GM12878 (cell line): ENCODE results near the gene EAF2.

ENCODE experiments used
- CREB1 ChIP-seq: IDR thresholded peaks from 2 replicates; pipeline ENCODE4 v1.6.1; 2012; ENCODE audit warnings: low read depth, mild to moderate bottlenecking, inconsistent platforms
- CTCF ChIP-seq, 3 experiments: IDR thresholded peaks in 2 of 3; conservative IDR thresholded peaks in 1 of 3; 2 replicates each; pipeline ENCODE4 v1.5.1; 2011; ENCODE audit warnings: low read depth in 3 of 3, low read length in 3 of 3, mild to moderate bottlenecking in 3 of 3, control low read depth in 2 of 3, moderate library complexity in 2 of 3, inconsistent platforms in 1 of 3, mixed read lengths in 1 of 3; ENCODE audit not compliant: control insufficient read depth in 2 of 3, insufficient read depth in 1 of 3; ENCODE audit errors: extremely low read depth in 1 of 3
- MXI1 ChIP-seq: fragments of 150-350 bp; IDR thresholded peaks from 2 replicates; pipeline ENCODE4 v1.6.1; 2011; ENCODE audit warnings: low read depth, mild to moderate bottlenecking, inconsistent platforms, low read length, improper control_type of control experiment
- NR2C2 ChIP-seq: IDR thresholded peaks from 2 replicates; pipeline ENCODE4 v1.6.1; 2011; ENCODE audit warnings: borderline replicate concordance, low read depth; ENCODE audit not compliant: control insufficient read depth, insufficient read length
- RCOR1 ChIP-seq: conservative IDR thresholded peaks from 2 replicates; pipeline ENCODE4 v1.6.1; 2012; ENCODE audit warnings: low read depth, low read length, improper control_type of control experiment
- SIN3A ChIP-seq: IDR thresholded peaks from 2 replicates; pipeline ENCODE4 v1.6.1; 2012; ENCODE audit warnings: low read depth, low read length, improper control_type of control experiment
- SUZ12 ChIP-seq: fragments of 200-600 bp; sonication (generic); IDR thresholded peaks from one replicate; pipeline ENCODE4 v1.6.1; 2018; ENCODE audit warnings: antibody characterized with exemption, mild to moderate bottlenecking; ENCODE audit not compliant: unreplicated experiment
- TF ChIP-seq, protein P1 (sequence below): fragments of 450-650 bp; IDR thresholded peaks from 2 replicates; pipeline ENCODE4 v1.6.1; 2017; ENCODE audit warnings: antibody characterized with exemption, mild to moderate bottlenecking, moderate library complexity

GRCh38 chr3:121926380-121926779, 91.4 kb downstream of the EAF2 start:
- TF ChIP-seq MXI1 = no peak
- no peak for TF ChIP-seq CREB1
- TF ChIP-seq SIN3A = no peak
- TF ChIP-seq NR2C2 = no peak
- no peak for TF ChIP-seq CTCF (IDR thresholded peaks at IDR 0.05 in 2 of 3, conservative IDR thresholded peaks at IDR 0.05 in 1 of 3; ENCODE audit: control insufficient read depth in 2 of 3, extremely low read depth in 1 of 3, insufficient read depth in 1 of 3, low read depth in 3 of 3, low read length in 3 of 3)
- TF ChIP-seq, protein P1, sequence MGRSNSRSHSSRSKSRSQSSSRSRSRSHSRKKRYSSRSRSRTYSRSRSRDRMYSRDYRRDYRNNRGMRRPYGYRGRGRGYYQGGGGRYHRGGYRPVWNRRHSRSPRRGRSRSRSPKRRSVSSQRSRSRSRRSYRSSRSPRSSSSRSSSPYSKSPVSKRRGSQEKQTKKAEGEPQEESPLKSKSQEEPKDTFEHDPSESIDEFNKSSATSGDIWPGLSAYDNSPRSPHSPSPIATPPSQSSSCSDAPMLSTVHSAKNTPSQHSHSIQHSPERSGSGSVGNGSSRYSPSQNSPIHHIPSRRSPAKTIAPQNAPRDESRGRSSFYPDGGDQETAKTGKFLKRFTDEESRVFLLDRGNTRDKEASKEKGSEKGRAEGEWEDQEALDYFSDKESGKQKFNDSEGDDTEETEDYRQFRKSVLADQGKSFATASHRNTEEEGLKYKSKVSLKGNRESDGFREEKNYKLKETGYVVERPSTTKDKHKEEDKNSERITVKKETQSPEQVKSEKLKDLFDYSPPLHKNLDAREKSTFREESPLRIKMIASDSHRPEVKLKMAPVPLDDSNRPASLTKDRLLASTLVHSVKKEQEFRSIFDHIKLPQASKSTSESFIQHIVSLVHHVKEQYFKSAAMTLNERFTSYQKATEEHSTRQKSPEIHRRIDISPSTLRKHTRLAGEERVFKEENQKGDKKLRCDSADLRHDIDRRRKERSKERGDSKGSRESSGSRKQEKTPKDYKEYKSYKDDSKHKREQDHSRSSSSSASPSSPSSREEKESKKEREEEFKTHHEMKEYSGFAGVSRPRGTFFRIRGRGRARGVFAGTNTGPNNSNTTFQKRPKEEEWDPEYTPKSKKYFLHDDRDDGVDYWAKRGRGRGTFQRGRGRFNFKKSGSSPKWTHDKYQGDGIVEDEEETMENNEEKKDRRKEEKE = no peak
- no peak for TF ChIP-seq RCOR1
- TF ChIP-seq SUZ12 = no peak
